Tibial nerve (tissue), 4 donors: Measurements from ENCODE around the gene KCNK18. TPM values are rescaled to one million over a fixed set of nuclear protein-coding genes. Genes with fewer than 3 reads are reported as not detected.

Source experiments
- DNase-seq, 2 donors: peaks; one replicate each; pipeline ENCODE4 v3.0.0-alpha.2; 2019; ENCODE audit warnings: low spot score in 2 of 2
- H3K27ac ChIP-seq, 4 donors: fragments of 200-600 bp; sonication (generic) in 3 of 4; one replicate each; pipeline ENCODE4 v1.5.1; 2017 to 2019; ENCODE audit warnings: mild to moderate bottlenecking in 1 of 4
- H3K27me3 ChIP-seq, 2 donors: fragments of 200-600 bp; sonication (generic) in 1 of 2; one replicate each; pipeline versions ENCODE4 v1.5.1 to v1.6.0; 2017 to 2019
- H3K36me3 ChIP-seq, 3 donors: fragments of 200-600 bp; sonication (generic); one replicate each; pipeline ENCODE4 v1.5.1; 2018 to 2019
- H3K4me1 ChIP-seq, 4 donors: fragments of 200-600 bp; sonication (generic) in 3 of 4; one replicate each; pipeline ENCODE4 v1.5.1; 2017 to 2019
- H3K4me3 ChIP-seq, 4 donors: fragments of 200-600 bp; sonication (generic) in 3 of 4; one replicate each; pipeline ENCODE4 v1.5.1; 2017 to 2019; ENCODE audit warnings: mild to moderate bottlenecking in 1 of 4, moderate library complexity in 1 of 4
- H3K9me3 ChIP-seq, 4 donors: fragments of 200-600 bp; sonication (generic) in 3 of 4; one replicate each; pipeline ENCODE4 v1.5.1; 2017 to 2019
- EP300 ChIP-seq, 2 donors: sonication (generic); formaldehyde crosslinking; IDR thresholded peaks; one replicate each; pipeline ENCODE4 v1.6.1; 2017; ENCODE audit warnings: antibody characterized with exemption in 2 of 2, mild to moderate bottlenecking in 1 of 2
- POLR2A ChIP-seq, 2 donors: fragments of 450-650 bp; IDR thresholded peaks; one replicate each; pipeline ENCODE4 v1.6.1; 2017; ENCODE audit warnings: antibody characterized with exemption in 2 of 2, mild to moderate bottlenecking in 2 of 2, moderate library complexity in 2 of 2
- WGBS, 2 donors: methylation state at CpG; one replicate each; pipeline ENCODE4 v1.1.5; 2018; 5-methylcytosine and 5-hydroxymethylcytosine counted together
- total RNA-seq, 4 donors: library from RNA; depleted of rRNA; stranded (reverse); fragments of >200 nt; gene quantifications; one replicate each; pipeline ENCODE4 v1.1.0, GENCODE V29; 2016
- TF ChIP-seq, protein P1 (sequence below), 5 experiments: fragments of 200-600 bp in 3 of 5; fragments of 450-650 bp in 2 of 5; sonication (generic) in 3 of 5; IDR thresholded peaks; one replicate each; pipeline ENCODE4 v1.5.1; 2016 to 2019; ENCODE audit warnings: antibody characterized with exemption in 5 of 5, mild to moderate bottlenecking in 3 of 5, moderate library complexity in 2 of 5

KCNK18 gene
- total RNA-seq, 4 donors from 2014 or later: not detected

- 12 to 15% methylated on average over 6 of the region's 6 CpGs for WGBS, 2 donors
- H3K27me3 ChIP-seq: peaks cover 0 to 92% of the 10 kb centered on the region in 2 donors
- TF ChIP-seq POLR2A (IDR thresholded peaks at IDR 0.05) (no peak), EP300 (IDR thresholded peaks at IDR 0.05) (no peak)
- TF ChIP-seq, protein P1, sequence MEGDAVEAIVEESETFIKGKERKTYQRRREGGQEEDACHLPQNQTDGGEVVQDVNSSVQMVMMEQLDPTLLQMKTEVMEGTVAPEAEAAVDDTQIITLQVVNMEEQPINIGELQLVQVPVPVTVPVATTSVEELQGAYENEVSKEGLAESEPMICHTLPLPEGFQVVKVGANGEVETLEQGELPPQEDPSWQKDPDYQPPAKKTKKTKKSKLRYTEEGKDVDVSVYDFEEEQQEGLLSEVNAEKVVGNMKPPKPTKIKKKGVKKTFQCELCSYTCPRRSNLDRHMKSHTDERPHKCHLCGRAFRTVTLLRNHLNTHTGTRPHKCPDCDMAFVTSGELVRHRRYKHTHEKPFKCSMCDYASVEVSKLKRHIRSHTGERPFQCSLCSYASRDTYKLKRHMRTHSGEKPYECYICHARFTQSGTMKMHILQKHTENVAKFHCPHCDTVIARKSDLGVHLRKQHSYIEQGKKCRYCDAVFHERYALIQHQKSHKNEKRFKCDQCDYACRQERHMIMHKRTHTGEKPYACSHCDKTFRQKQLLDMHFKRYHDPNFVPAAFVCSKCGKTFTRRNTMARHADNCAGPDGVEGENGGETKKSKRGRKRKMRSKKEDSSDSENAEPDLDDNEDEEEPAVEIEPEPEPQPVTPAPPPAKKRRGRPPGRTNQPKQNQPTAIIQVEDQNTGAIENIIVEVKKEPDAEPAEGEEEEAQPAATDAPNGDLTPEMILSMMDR (IDR thresholded peaks at IDR 0.05): no peak
Measured at GRCh38 chr10:117170244-117170643, 27.0 kb upstream of the KCNK18 start.

GRCh38 chr10:117174439-117175214, 22.7 kb upstream of the KCNK18 start:
- H3K36me3 ChIP-seq: no peaks in the 10 kb centered on the region
- H3K9me3 ChIP-seq: no peaks in the 10 kb centered on the region
- H3K27me3 ChIP-seq: peaks cover 0 to 53% of the 10 kb centered on the region in 2 donors
- 10 to 15% methylated on average over 16 of the region's 16 CpGs for WGBS, 2 donors
- peak overlapping the region; percentile 20 to 50 (median 42) for H3K4me3 ChIP-seq
- TF ChIP-seq, protein P1 (IDR thresholded peaks at IDR 0.05): peak; percentile 70 to 88 (median 79)
- TF ChIP-seq POLR2A (IDR thresholded peaks at IDR 0.05): no peak
- TF ChIP-seq EP300 (IDR thresholded peaks at IDR 0.05): no peak
- H3K4me1 ChIP-seq: peaks cover 0 to 13% (median 2%) of the 10 kb centered on the region in 4 donors
- H3K27ac ChIP-seq: no peak overlapping the region
- DNase-seq: peak; percentile 66 to 85

More at GRCh38 chr10:117170244-117170643, 27.0 kb upstream of the KCNK18 start:
- Histone ChIP-seq H3K4me1 (peaks cover 0 to 42% (median 6%) of the 10 kb centered on the region in 4 donors), H3K36me3 (no peaks in the 10 kb centered on the region), H3K9me3 (no peaks in the 10 kb centered on the region), H3K4me3 (no peak overlapping the region), H3K27ac (no peak overlapping the region)
- DNase-seq: no peak

- H3K27ac ChIP-seq: no peak overlapping the region
- peak in 1 of 2 donors; percentile 9 for DNase-seq
- WGBS, 2 donors: 2 to 3% methylated on average over 23 to 45 of the region's 46 CpGs
- peaks cover 0 to 52% of the 10 kb centered on the region in 2 donors for H3K27me3 ChIP-seq
- H3K4me1 ChIP-seq: peaks cover 0 to 13% (median 2%) of the 10 kb centered on the region in 4 donors
- TF ChIP-seq EP300 (IDR thresholded peaks at IDR 0.05) (no peak), POLR2A (IDR thresholded peaks at IDR 0.05) (no peak)
- TF ChIP-seq, protein P1 (IDR thresholded peaks at IDR 0.05): no peak
- no peaks in the 10 kb centered on the region for H3K9me3 ChIP-seq
- H3K36me3 ChIP-seq: no peaks in the 10 kb centered on the region
- peak overlapping the region; percentile 20 to 50 (median 42) for H3K4me3 ChIP-seq
Measured at GRCh38 chr10:117175215-117175900, 21.9 kb upstream of the KCNK18 start.

- TF ChIP-seq POLR2A (IDR thresholded peaks at IDR 0.05): no peak
- TF ChIP-seq, protein P1 (IDR thresholded peaks at IDR 0.05): peak; percentile 60 to 79 (median 70)
- TF ChIP-seq EP300 (IDR thresholded peaks at IDR 0.05): peak in 1 of 2 donors; percentile 8
- Histone ChIP-seq H3K9me3 (no peaks in the 10 kb centered on the region), H3K36me3 (no peaks in the 10 kb centered on the region), H3K4me1 (peaks cover 0 to 13% (median 2%) of the 10 kb centered on the region in 4 donors), H3K27me3 (peaks cover 0 to 49% of the 10 kb centered on the region in 2 donors), H3K4me3 (peak overlapping the region; percentile 20 to 50 (median 42)), H3K27ac (no peak overlapping the region)
- 21 to 25% methylated on average over 12 of the region's 12 CpGs for WGBS, 2 donors
- peak; percentile 77 to 91 for DNase-seq
Measured at GRCh38 chr10:117175901-117176534, 21.3 kb upstream of the KCNK18 start.
